ENCODE measurements around the gene TMEM185B.
"Not testable (repeated sequence)": the region's sequence is repeated elsewhere in the genome, so short reads cannot be mapped to it uniquely, and the experiment has no call there.

Gene TMEM185B

DNA sequence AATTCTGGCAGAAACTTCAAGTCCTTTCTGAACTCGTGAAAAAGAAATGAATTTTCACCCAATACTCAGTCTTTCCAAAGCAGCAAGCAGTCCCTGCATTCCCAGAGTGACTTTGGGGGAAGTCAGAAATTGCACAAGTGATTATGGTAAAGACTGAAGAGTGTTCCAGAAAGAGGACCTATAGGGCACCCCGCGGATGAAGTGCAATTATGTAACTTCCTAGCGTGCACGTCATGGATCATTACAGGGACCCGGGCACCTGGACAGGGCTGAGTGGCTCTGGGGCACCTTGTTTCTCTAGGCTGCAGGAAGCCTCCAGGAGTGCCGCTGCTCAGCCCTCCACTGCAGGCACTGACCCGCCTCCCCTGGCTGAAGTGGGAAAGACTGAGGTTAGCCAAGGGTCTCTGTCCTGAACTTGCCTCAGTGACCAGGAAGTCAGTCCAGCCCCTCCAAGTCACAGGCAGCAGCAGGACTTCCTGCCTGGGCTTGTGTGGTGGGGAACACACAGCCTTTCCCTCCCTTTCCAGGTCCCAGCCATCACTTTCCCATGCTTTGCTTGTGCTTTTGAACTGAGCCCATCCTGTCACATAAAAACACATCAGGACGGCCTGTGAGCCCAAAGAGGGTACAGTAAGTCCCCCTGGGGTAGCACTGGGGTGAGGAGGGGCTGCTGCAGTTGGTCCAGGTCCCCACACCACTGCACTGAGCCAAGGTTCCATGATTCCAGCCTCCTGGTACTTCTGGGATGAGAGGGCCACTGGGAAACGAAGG lies 19.8 kb downstream of the TMEM185B start:
- H3K4me1 ChIP-seq: peaks cover 39% of the 10 kb centered on the region
- H3K9ac ChIP-seq: no peak overlapping the region; the same call in 1 of the 2 replicates
- H3K4me2 ChIP-seq: peak overlapping the region; percentile 57
- no peaks in the 10 kb centered on the region for H3K27me3 ChIP-seq
- H3K27ac ChIP-seq: peak overlapping the region; percentile 63; the same call in 1 of the 2 replicates
- H3K9me3 ChIP-seq: peaks cover 5% of the 10 kb centered on the region; the same call in 1 of the 2 replicates
- no peak overlapping the region for H3K4me3 ChIP-seq
- no peak for TF ChIP-seq Cebpa-rat (IDR thresholded peaks at IDR 0.05)
- H3K36me3 ChIP-seq: no peaks in the 10 kb centered on the region
- no peaks in the 10 kb centered on the region for H4K20me1 ChIP-seq

DNA sequence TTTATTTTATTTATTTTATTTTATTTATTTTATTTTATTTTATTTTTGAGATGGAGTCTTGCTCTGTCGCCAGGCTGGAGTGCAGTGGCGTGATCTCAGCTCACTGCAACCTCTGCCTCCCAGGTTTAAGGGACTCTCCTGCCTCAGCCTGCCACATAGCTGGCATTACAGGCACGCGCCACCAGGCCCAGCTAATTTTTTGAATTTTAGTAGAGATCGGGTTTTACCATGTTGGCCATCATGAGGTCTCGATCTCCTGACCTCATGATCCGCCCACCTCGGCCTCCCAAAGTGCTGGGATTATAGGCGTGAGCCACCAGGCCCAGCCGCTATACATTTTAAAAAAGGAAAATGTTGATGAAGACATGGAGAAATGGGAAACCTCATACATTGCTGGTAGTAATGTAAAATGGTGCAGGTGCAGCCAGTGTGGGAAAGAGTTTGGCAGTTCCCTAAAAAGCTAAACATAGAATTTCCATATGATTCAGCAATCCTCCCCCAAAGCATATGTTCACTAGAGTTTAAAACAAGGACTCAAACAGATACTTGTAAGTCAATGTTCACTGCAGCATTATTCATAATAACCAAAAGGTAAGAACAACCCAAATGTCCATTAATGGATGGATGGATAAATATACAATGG lies 23.3 kb downstream of the TMEM185B start:
- not testable (repeated sequence) for H3K9ac ChIP-seq, H3K36me3 ChIP-seq, H3K27me3 ChIP-seq, H3K4me3 ChIP-seq, H4K20me1 ChIP-seq, H3K4me2 ChIP-seq, H3K27ac ChIP-seq
- Histone ChIP-seq H3K4me1 (peaks cover 25% of the 10 kb centered on the region), H3K9me3 (peaks cover 22% of the 10 kb centered on the region)

DNA sequence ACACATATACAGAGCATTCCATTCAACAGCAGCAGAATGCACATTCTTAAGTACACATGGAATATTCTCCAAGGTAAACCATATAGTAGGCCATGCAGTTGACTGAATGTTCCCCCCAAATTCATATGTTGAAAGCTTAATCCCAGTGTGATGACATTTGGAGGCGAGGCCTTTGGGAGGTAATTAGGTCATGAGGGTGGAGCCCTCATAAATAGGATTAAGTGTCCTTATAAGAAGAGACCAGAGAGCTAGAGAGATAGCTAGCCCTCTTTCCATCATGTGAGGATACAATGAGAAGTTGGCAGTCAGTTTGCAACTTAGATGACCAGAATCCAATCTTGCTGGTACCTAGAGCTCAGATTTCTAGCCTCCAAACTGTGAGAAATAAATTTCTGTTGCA lies 27.6 kb downstream of the TMEM185B start:
- Histone ChIP-seq H3K9me3 (peaks cover 31% of the 10 kb centered on the region), H3K9ac (no peak overlapping the region), H3K4me2 (no peak overlapping the region), H3K27ac (no peak overlapping the region), H3K4me1 (no peaks in the 10 kb centered on the region), H4K20me1 (no peaks in the 10 kb centered on the region), H3K4me3 (no peak overlapping the region), H3K27me3 (no peaks in the 10 kb centered on the region), H3K36me3 (no peaks in the 10 kb centered on the region)
- TF ChIP-seq Cebpa-rat (IDR thresholded peaks at IDR 0.05): no peak

DNA sequence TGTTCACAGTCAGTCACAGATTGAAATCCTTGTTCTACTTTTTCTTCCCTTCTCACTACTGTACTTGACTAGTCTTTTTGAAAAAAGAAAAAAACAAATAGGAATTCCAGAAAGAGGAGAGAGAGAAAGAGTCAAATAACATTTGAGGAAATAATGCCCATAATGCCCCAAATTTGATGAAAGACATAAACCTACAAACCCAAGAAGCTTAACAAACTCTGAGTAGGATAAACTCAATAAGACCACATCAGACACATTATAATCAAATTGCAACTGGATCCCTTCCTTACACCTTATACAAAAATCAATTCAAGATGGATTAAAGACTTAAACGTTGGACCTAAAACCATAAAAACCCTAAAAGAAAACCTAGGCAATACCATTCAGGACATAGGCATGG lies 30.9 kb downstream of the TMEM185B start:
- no peak for TF ChIP-seq Cebpa-rat (IDR thresholded peaks at IDR 0.05)

DNA sequence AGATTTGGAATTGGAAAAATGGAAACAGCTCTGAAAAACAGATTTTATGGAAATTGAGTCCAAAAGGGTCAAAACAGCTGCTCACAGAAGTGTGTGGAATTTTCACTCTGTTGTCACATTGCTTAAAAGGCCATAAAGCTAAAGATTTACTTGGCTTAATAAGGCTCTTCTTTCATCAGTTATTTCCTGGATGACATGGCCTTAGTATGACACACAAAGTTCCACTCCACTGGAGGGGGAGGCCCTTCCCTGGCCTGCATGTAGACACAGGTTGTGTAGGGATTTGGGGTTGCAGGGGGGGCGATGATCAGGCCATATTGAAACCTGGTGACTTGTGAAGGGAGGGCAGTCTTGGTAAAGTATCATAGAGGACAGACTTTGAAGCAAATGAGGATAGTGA lies 34.0 kb downstream of the TMEM185B start:
- TF ChIP-seq Cebpa-rat (IDR thresholded peaks at IDR 0.05): no peak
- Histone ChIP-seq H3K9ac (no peak overlapping the region), H3K4me2 (no peak overlapping the region), H3K9me3 (peaks cover 7% of the 10 kb centered on the region; the same call in 1 of the 2 replicates), H4K20me1 (no peaks in the 10 kb centered on the region), H3K4me3 (no peak overlapping the region), H3K27ac (no peak overlapping the region), H3K4me1 (no peaks in the 10 kb centered on the region), H3K27me3 (no peaks in the 10 kb centered on the region), H3K36me3 (no peaks in the 10 kb centered on the region)

More for the DNA sequence above, 30.9 kb downstream of the TMEM185B start:
- Histone ChIP-seq H3K4me2 (no peak overlapping the region), H4K20me1 (no peaks in the 10 kb centered on the region), H3K36me3 (no peaks in the 10 kb centered on the region), H3K27me3 (no peaks in the 10 kb centered on the region), H3K4me3 (no peak overlapping the region), H3K9me3 (peaks cover 14% of the 10 kb centered on the region), H3K9ac (no peak overlapping the region), H3K4me1 (no peaks in the 10 kb centered on the region), H3K27ac (no peak overlapping the region)

DNA sequence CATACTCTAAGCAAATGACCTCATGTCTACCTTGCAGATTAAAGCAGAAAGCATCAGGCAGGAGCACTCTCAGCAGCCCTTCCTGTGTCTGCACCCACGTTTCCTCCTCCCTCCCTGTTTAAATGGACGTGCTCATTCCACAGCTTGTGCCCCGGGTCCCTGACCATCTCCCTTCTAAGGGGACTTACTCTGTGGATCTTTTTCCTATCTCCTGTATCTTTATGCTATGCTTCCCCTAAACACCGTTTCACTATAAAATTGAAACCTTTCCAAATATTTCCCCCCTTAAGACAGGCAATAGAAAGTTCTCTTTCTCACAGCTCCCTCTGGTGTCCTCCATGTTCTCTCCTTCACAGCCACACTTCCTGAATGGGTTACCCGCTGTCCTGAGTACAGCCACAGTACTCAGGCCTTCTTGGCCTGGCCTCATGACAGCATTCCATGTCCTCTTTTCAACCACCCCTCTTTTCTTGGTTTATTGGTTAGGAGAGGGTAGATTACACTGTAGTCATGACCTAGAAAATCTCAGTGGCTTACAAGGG lies 41.1 kb downstream of the TMEM185B start:
- H4K20me1 ChIP-seq: no peaks in the 10 kb centered on the region
- no peaks in the 10 kb centered on the region for H3K36me3 ChIP-seq
- no peak overlapping the region for H3K4me3 ChIP-seq
- no peaks in the 10 kb centered on the region for H3K9me3 ChIP-seq
- H3K9ac ChIP-seq: no peak overlapping the region
- no peak for TF ChIP-seq Cebpa-rat (IDR thresholded peaks at IDR 0.05)
- no peak overlapping the region for H3K27ac ChIP-seq
- H3K4me1 ChIP-seq: peaks cover 22% of the 10 kb centered on the region
- no peak overlapping the region for H3K4me2 ChIP-seq
- no peaks in the 10 kb centered on the region for H3K27me3 ChIP-seq

DNA sequence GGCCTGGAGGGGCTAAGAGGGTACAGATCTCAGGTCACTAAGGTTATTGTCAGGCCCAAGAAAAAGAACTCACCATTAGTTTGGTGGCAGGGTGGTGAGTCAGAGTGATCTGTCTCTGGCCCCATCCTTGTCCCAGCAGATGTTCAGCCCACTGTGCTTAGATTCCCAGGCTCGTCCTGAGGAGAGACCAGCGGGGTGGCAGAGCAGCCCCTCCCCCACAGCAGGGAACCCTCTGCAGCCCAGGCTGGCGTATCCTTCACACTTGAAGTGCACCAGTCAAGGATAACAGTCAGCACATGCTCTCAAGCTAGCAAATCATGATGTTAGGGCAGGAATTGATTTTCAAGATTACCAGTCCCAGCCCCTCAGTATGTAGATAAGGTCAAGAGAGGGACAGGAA lies 43.1 kb downstream of the TMEM185B start:
- Histone ChIP-seq H3K4me2 (no peak overlapping the region), H3K27ac (no peak overlapping the region), H3K36me3 (no peaks in the 10 kb centered on the region), H3K27me3 (no peaks in the 10 kb centered on the region), H3K4me1 (peaks cover 42% of the 10 kb centered on the region), H4K20me1 (no peaks in the 10 kb centered on the region), H3K9ac (no peak overlapping the region), H3K9me3 (no peaks in the 10 kb centered on the region), H3K4me3 (no peak overlapping the region)
- TF ChIP-seq Cebpa-rat (IDR thresholded peaks at IDR 0.05): no peak

DNA sequence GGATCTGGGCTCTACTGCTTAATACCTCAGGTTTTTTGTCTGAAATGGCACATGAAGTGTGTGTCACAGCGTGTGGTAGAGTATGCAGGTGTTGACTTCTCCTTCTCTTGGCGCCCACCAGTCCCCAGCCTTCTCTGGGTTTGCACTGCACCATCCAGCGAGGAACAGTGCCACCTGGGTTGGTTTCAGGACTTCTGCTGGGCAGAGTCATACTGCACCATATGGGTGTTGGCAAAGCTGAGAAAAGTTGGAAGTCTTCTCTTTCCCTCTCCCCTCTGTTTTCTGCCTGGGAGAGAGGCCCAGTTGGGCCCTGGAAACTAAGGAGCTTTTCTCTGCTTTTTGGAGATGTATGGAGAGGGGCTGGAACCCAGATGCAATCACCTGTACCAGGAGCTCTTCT lies 43.8 kb downstream of the TMEM185B start:
- Histone ChIP-seq H3K27me3 (no peaks in the 10 kb centered on the region), H3K36me3 (no peaks in the 10 kb centered on the region), H3K4me2 (no peak overlapping the region), H3K9me3 (no peaks in the 10 kb centered on the region), H3K9ac (no peak overlapping the region), H3K27ac (no peak overlapping the region), H3K4me3 (no peak overlapping the region), H4K20me1 (no peaks in the 10 kb centered on the region), H3K4me1 (peaks cover 42% of the 10 kb centered on the region)
- no peak for TF ChIP-seq Cebpa-rat (IDR thresholded peaks at IDR 0.05)

DNA sequence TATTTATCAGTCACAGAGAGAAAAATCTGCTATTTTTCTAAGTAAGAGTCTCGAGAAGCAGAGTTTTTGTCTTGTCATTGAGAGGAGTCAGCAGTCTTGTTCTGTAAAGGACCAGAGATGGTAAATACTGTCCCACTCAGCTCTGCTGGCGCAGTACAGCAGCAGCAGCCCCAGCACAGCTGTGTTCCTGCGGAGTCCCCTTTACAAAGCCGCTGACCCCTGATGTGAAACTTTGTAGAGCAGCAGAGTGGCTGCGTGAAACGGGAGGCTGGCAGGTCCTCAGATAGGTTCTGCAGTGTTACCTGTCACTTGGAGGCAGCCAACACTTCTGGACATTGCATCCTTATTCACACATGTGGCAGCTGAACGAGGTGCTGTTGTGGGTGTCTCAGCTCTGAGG lies 45.2 kb downstream of the TMEM185B start:
- H3K4me1 ChIP-seq: peaks cover 42% of the 10 kb centered on the region
- H3K4me3 ChIP-seq: no peak overlapping the region
- H3K9ac ChIP-seq: 0 out of 2 replicates have a peak overlapping the region, but pooled peaks have one; percentile 56
- H3K27me3 ChIP-seq: no peaks in the 10 kb centered on the region
- H3K4me2 ChIP-seq: peak overlapping the region; percentile 80
- no peaks in the 10 kb centered on the region for H4K20me1 ChIP-seq
- peak overlapping the region; percentile 70 for H3K27ac ChIP-seq
- TF ChIP-seq Cebpa-rat (IDR thresholded peaks at IDR 0.05): no peak
- H3K9me3 ChIP-seq: no peaks in the 10 kb centered on the region
- no peaks in the 10 kb centered on the region for H3K36me3 ChIP-seq

DNA sequence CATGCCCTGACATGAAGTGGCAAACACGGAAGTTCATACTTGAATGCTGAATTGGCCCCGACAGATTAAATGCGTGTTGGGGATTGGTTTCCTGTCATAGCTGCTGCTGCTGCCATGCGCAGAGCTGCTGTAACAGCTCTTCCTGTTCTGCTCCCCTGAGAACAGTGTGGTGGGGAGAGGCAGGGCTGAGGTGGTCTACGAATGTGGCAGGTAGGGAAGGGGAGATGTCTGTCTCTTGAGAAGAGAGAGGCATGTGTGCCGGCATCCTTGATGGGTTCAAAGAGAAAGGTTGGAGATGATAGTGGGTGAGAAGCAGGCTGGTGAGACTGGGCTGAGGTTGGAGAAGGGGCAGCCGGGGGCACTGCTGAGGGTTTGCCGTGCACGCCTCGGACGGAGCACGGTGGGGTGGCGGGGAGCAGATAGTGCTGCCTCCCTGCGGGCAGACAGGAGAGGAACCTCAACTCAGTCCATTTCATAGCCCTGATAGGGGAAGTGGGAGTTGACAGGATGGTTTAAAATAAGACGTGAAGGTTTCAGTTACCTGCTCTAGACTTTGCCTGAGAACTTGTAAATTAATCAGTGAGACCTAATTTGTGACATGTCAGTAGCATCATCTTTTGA lies 46.1 kb downstream of the TMEM185B start:
- H3K4me3 ChIP-seq: peak overlapping the region; percentile 55

More for the DNA sequence above, 46.1 kb downstream of the TMEM185B start:
- Histone ChIP-seq H3K4me1 (peaks cover 41% of the 10 kb centered on the region), H3K9ac (peak overlapping the region; percentile 56; the same call in 1 of the 2 replicates), H3K4me2 (peak overlapping the region; percentile 80), H4K20me1 (no peaks in the 10 kb centered on the region), H3K36me3 (no peaks in the 10 kb centered on the region), H3K27ac (peak overlapping the region; percentile 70), H3K27me3 (no peaks in the 10 kb centered on the region), H3K9me3 (no peaks in the 10 kb centered on the region)
- TF ChIP-seq Cebpa-rat (IDR thresholded peaks at IDR 0.05): no peak
